Loucy (cell line): ENCODE data around the gene RBM44.

Experiments used
- EZH2phosphoT487 ChIP-seq: fragments of 200-600 bp; IDR thresholded peaks from 2 replicates; pipeline ENCODE4 v1.6.1; 2018; ENCODE audit warnings: antibody characterized with exemption, mild to moderate bottlenecking, moderate library complexity, borderline replicate concordance
- TF ChIP-seq, protein P1 (sequence below): fragments of 200-600 bp; sonication (generic); conservative IDR thresholded peaks from 2 replicates; pipeline ENCODE4 v1.5.1; 2014; ENCODE audit warnings: mild to moderate bottlenecking, antibody characterized with exemption, low read length

DNA sequence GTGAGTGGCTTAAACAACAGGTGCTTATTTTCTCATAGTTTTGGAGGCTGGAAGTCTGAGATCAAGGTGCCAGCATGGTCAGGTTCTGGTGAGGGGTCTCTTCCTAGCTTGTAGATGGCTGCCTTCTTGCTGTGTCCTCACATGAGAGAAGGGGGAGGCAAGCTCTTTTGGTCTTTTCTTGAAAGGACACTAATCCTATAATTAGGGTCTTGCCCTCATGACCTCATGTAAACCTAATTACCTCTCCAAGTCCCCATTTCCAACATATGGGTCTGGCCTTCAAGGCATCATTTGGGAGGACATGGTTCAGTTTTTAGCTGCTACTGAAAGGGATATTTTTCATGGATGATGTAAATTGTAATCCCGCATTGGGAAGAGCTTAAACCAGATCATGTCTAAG, 18.0 kb downstream of the RBM44 start:
- TF ChIP-seq, protein P1, sequence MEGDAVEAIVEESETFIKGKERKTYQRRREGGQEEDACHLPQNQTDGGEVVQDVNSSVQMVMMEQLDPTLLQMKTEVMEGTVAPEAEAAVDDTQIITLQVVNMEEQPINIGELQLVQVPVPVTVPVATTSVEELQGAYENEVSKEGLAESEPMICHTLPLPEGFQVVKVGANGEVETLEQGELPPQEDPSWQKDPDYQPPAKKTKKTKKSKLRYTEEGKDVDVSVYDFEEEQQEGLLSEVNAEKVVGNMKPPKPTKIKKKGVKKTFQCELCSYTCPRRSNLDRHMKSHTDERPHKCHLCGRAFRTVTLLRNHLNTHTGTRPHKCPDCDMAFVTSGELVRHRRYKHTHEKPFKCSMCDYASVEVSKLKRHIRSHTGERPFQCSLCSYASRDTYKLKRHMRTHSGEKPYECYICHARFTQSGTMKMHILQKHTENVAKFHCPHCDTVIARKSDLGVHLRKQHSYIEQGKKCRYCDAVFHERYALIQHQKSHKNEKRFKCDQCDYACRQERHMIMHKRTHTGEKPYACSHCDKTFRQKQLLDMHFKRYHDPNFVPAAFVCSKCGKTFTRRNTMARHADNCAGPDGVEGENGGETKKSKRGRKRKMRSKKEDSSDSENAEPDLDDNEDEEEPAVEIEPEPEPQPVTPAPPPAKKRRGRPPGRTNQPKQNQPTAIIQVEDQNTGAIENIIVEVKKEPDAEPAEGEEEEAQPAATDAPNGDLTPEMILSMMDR: no peak
- TF ChIP-seq EZH2phosphoT487: no peak
